ENCODE data around the gene CDH4.

DNA sequence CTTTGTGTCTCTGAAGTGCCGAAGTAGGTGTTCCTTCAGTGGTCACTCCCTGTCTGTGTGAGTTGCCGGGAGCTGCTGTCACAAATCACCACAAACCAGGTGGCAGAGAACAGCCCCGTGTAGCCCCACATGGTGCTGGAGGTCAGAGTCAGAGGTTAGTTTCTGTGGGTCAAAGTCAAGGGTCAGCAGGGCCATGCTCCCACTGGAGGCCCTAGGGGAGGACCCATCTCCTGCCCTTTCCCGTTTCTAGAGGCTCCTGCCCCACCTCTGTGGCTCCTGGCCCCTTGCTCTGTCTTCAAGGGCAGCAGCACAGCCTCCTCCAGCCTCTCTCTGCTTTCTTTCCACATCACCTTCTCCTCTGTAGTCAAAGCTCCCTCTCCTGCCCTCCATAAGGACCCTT, 549.4 kb downstream of the CDH4 start:
- TF ChIP-seq, protein P1, sequence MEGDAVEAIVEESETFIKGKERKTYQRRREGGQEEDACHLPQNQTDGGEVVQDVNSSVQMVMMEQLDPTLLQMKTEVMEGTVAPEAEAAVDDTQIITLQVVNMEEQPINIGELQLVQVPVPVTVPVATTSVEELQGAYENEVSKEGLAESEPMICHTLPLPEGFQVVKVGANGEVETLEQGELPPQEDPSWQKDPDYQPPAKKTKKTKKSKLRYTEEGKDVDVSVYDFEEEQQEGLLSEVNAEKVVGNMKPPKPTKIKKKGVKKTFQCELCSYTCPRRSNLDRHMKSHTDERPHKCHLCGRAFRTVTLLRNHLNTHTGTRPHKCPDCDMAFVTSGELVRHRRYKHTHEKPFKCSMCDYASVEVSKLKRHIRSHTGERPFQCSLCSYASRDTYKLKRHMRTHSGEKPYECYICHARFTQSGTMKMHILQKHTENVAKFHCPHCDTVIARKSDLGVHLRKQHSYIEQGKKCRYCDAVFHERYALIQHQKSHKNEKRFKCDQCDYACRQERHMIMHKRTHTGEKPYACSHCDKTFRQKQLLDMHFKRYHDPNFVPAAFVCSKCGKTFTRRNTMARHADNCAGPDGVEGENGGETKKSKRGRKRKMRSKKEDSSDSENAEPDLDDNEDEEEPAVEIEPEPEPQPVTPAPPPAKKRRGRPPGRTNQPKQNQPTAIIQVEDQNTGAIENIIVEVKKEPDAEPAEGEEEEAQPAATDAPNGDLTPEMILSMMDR (conservative IDR thresholded peaks at IDR 0.05), result no peak
- no peak for TF ChIP-seq EZH2 (IDR thresholded peaks at IDR 0.05; ENCODE audit: low read depth)
